GM12891 (cell line): ENCODE measurements around the gene GAREM1.

Experiments
- POLR2A ChIP-seq: IDR thresholded peaks from 2 replicates; pipeline ENCODE4 v1.6.1; 2011; ENCODE audit warnings: low read depth, low read length, control low read depth
- POLR2AphosphoS5 ChIP-seq: IDR thresholded peaks from 2 replicates; pipeline ENCODE4 v1.6.1; 2011; ENCODE audit warnings: low read depth, low read length, control low read depth
- SPI1 ChIP-seq: IDR thresholded peaks from 2 replicates; pipeline ENCODE4 v1.6.1; 2011; ENCODE audit warnings: low read depth, low read length, control low read depth
- TAF1 ChIP-seq: IDR thresholded peaks from 2 replicates; pipeline ENCODE4 v1.6.1; 2011; ENCODE audit warnings: low read depth, low read length, control low read depth

- no peak for TF ChIP-seq POLR2AphosphoS5
- no peak for TF ChIP-seq TAF1
- TF ChIP-seq POLR2A: no peak
- no peak for TF ChIP-seq SPI1
Measured at GRCh38 chr18:32360682-32361345, 109.9 kb downstream of the GAREM1 start.
